ENCODE data around the gene DNAJC27. TPM values are rescaled to one million over a fixed set of nuclear protein-coding genes. Genes with fewer than 3 reads are reported as not detected.

DNAJC27 gene
- total RNA-seq: 1.4 and 2.1 TPM in 2 replicates

GRCh38 chr2:24971536-24972314 lies at the start of gene DNAJC27:
Gene DNAJC27, minus strand, starts transcription at chr2:24971955. Its CDS starts 51 bp downstream, at chr2:24971904.

GRCh38 chr2:24920098-24920808 lies 51.5 kb downstream of the DNAJC27 start, which contains the start of gene ADCY3:
Gene ADCY3, minus strand, starts transcription at chr2:24920237. Its CDS starts 1,250 bp downstream, at chr2:24918987.

Other genes starting within 250 kb of the DNAJC27 start
- 45.1 and 46.9 TPM in 2 replicates for gene PTRHD1, start 178.6 kb downstream of the DNAJC27 start, total RNA-seq
- 9.4 and 23.8 TPM in 2 replicates for gene CENPO, start 178.5 kb downstream of the DNAJC27 start, total RNA-seq
- 26.5 and 71.5 TPM in 2 replicates for gene ADCY3, start 51.7 kb downstream of the DNAJC27 start, total RNA-seq
- 0.40 and 0.78 TPM in 2 replicates for gene EFR3B, start 70.1 kb upstream of the DNAJC27 start, total RNA-seq
- gene POMC, start 196.6 kb upstream of the DNAJC27 start, total RNA-seq: 0.24 and 5.6 TPM in 2 replicates